Esophagus muscularis mucosa (tissue), 4 donors: Measurements from ENCODE around the gene OR10A3.

Experiments
- CTCF ChIP-seq, 3 experiments: fragments of 200-600 bp in 2 of 3; fragments of 450-650 bp in 1 of 3; sonication (generic) in 2 of 3; IDR thresholded peaks; one replicate each; pipeline ENCODE4 v1.5.1; 2017 to 2019; ENCODE audit warnings: antibody characterized with exemption in 3 of 3, mild to moderate bottlenecking in 2 of 3, moderate library complexity in 1 of 3
- EP300 ChIP-seq: sonication (generic); formaldehyde crosslinking; IDR thresholded peaks from one replicate; pipeline ENCODE4 v1.6.1; 2017; ENCODE audit warnings: antibody characterized with exemption
- POLR2A ChIP-seq: fragments of 450-650 bp; IDR thresholded peaks from one replicate; pipeline ENCODE4 v1.6.1; 2017; ENCODE audit warnings: antibody characterized with exemption, moderate library complexity, mild to moderate bottlenecking, low read depth
- POLR2AphosphoS5 ChIP-seq, 2 donors: sonication (generic); formaldehyde crosslinking; IDR thresholded peaks; one replicate each; pipeline ENCODE4 v1.6.1; 2017; ENCODE audit warnings: antibody characterized with exemption in 2 of 2

GRCh38 chr11:7901319-7901854 is 40.1 kb downstream of the OR10A3 start:
- TF ChIP-seq CTCF (IDR thresholded peaks at IDR 0.05) (no peak), POLR2A (no peak), POLR2AphosphoS5 (IDR thresholded peaks at IDR 0.05) (no peak), EP300 (no peak)
